Lower lobe of right lung (tissue), 2 donors: ENCODE measurements around the gene OR52K1. TPM values are rescaled to one million over a fixed set of nuclear protein-coding genes. Genes with fewer than 3 reads are reported as not detected.

ENCODE experiments used
- ATAC-seq, 2 donors: fragments of 200-7000 bp; cut with Tn5 transposase; one replicate each; pipeline ENCODE4 v1.9.1; 2020 to 2022; ENCODE audit warnings: mild to moderate bottlenecking in 2 of 2, moderate library complexity in 2 of 2
- DNase-seq: peaks from one replicate; pipeline ENCODE4 v3.0.0-alpha.2; 2020
- H3K27ac ChIP-seq: fragments of 200-600 bp; one replicate; pipeline ENCODE4 v1.8.0; 2022
- H3K27me3 ChIP-seq: fragments of 200-600 bp; one replicate; pipeline ENCODE4 v1.8.0; 2022; ENCODE audit warnings: low read depth
- H3K36me3 ChIP-seq: fragments of 200-600 bp; one replicate; pipeline ENCODE4 v1.8.0; 2022; ENCODE audit warnings: mild to moderate bottlenecking
- H3K4me1 ChIP-seq: fragments of 200-600 bp; one replicate; pipeline ENCODE4 v1.8.0; 2022
- H3K4me3 ChIP-seq: fragments of 200-600 bp; one replicate; pipeline ENCODE4 v1.8.0; 2022; ENCODE audit warnings: mild to moderate bottlenecking
- H3K9me3 ChIP-seq: fragments of 200-600 bp; one replicate; pipeline ENCODE4 v1.8.0; 2022
- intact Hi-C: fragments of 100-400 bp; cut with DNase I; formaldehyde crosslinking; loops from one replicate; pipeline ENCODE4 v1.11.0; 2022
- total RNA-seq: library from RNA; stranded (reverse); fragmentation: NEBNext Ultra II Directional; extraction: Animal tissue kit (Norgen Biotek cat#: 25700); gene quantifications from one replicate; pipeline ENCODE4 v1.2.1, GENCODE V29; 2021
- TF ChIP-seq, protein P1 (sequence below): fragments of 200-600 bp; IDR thresholded peaks from one replicate; pipeline ENCODE4 v1.8.0; 2022; ENCODE audit warnings: antibody characterized with exemption, mild to moderate bottlenecking
- donor health status: DM: no; HTN: yes; CAD: no; lungs with severe emphysema.

The OR52K1 gene
- total RNA-seq, 1 donor from 2014 or later: 0.27 TPM

DNA sequence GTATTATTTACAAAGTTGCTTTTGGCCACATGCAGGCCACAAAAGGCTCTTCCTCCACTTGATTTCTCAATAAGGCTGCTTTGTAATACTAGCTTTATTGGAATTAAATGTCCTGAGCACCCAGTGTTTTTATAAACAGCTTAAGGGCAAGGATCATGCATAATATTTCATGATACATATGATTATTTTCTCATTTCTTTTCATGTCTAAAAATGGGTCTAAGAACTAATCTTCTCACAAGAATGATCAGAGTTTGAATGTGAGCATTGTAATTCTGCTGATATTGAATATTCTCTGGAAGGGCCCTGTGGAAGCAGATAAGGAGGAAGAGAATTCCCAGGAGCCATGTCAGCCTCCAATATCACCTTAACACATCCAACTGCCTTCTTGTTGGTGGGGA lies 33.5 kb upstream of the OR52K1 start, which contains the start of gene OR52K2:
OR52K2 (plus strand) TSS at position 301 of the 400 bp plus-strand sequence; CDS start at position 346, 45 bp downstream.
- DNase-seq: no peak
- H3K9me3 ChIP-seq: no peaks in the 10 kb centered on the region
- TF ChIP-seq, protein P1, sequence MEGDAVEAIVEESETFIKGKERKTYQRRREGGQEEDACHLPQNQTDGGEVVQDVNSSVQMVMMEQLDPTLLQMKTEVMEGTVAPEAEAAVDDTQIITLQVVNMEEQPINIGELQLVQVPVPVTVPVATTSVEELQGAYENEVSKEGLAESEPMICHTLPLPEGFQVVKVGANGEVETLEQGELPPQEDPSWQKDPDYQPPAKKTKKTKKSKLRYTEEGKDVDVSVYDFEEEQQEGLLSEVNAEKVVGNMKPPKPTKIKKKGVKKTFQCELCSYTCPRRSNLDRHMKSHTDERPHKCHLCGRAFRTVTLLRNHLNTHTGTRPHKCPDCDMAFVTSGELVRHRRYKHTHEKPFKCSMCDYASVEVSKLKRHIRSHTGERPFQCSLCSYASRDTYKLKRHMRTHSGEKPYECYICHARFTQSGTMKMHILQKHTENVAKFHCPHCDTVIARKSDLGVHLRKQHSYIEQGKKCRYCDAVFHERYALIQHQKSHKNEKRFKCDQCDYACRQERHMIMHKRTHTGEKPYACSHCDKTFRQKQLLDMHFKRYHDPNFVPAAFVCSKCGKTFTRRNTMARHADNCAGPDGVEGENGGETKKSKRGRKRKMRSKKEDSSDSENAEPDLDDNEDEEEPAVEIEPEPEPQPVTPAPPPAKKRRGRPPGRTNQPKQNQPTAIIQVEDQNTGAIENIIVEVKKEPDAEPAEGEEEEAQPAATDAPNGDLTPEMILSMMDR: no peak
- no peak for ATAC-seq
- intact Hi-C loops: no loop called here
- no peaks in the 10 kb centered on the region for H3K4me1 ChIP-seq
- H3K27me3 ChIP-seq: no peaks in the 10 kb centered on the region
- H3K4me3 ChIP-seq: no peak within 1 kb of the TSS
- H3K36me3 ChIP-seq: no peaks in the 10 kb centered on the region
- H3K27ac ChIP-seq: no peak within 1 kb of the TSS

DNA sequence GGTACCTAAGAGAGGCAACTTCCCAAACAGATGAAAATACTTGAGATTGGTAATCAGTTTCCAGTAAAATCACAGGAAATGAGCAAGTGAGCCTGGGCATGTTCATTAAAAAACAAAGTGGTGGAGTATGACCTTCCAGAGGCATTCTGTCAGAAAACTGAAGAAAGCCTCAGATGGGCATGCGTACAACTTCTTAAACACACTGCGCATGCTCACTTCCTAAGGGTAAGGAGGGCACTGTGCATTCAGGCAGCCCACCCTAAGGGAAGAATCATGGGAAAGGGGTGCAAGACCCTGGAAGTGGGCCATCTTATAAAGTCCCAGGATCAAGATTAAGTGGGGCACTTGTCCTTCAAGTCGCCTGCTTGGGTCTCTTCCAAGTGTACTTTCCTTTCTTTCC lies 29.3 kb upstream of the OR52K1 start:
- intact Hi-C loops: no loop called here
- Histone ChIP-seq H3K9me3 (no peaks in the 10 kb centered on the region), H3K27me3 (no peaks in the 10 kb centered on the region), H3K36me3 (no peaks in the 10 kb centered on the region), H3K4me3 (no peak overlapping the region), H3K4me1 (peaks cover 5% of the 10 kb centered on the region), H3K27ac (no peak overlapping the region)
- ATAC-seq (no peak), DNase-seq (no peak)
- TF ChIP-seq, protein P1: no peak

DNA sequence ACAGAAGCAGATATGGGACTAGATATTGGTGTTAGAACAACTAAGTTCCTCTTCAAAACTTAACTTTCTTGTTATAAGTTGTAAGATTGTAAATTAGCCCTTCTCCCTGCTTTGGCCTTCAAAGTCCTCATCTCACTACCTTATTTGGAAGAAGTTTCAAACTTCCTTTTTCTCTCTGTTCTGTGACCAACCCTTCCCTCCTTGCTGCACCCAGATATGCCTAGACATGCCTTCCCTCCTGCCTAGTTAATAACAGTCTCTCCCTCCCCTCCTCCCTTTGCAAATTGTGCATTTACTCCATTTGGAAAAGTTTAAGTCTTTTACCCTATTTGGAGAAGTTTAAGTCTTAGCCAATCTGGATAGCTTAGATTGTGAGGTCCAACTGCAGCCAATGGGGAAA lies 28.4 kb upstream of the OR52K1 start:
- DNase-seq (no peak), ATAC-seq (peak in 1 of 2 donors; percentile 37)
- no peaks in the 10 kb centered on the region for H3K27me3 ChIP-seq
- peaks cover 5% of the 10 kb centered on the region for H3K4me1 ChIP-seq
- H3K27ac ChIP-seq: no peak overlapping the region
- H3K36me3 ChIP-seq: no peaks in the 10 kb centered on the region
- H3K9me3 ChIP-seq: no peaks in the 10 kb centered on the region
- TF ChIP-seq, protein P1: no peak
- intact Hi-C loops: no loop called here
- no peak overlapping the region for H3K4me3 ChIP-seq

DNA sequence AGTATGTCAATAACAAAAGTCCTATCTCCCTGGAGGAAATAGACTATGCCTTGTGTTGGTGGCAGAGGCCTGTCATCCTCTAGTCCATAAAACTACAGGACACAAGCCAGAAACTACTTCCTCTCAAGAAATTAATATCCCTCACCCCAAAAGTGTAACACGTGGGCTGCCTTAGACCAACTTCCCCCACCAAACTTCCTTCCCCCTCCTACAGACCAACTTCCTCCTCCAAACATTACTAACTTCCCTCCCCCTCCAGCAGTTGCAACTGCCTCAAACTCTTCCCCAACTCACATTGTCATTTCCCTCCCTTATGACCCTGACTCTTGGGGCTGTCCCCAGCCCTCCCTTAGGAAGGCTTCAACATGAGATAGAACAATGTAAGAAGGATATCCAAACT lies 27.0 kb upstream of the OR52K1 start:
- H3K36me3 ChIP-seq: no peaks in the 10 kb centered on the region
- no peak overlapping the region for H3K4me3 ChIP-seq
- no peaks in the 10 kb centered on the region for H3K27me3 ChIP-seq
- H3K27ac ChIP-seq: no peak overlapping the region
- TF ChIP-seq, protein P1: no peak
- intact Hi-C loops: no loop called here
- H3K9me3 ChIP-seq: no peaks in the 10 kb centered on the region
- peak; percentile 51 for DNase-seq
- ATAC-seq: peak; percentile 79 to 89
- peaks cover 13% of the 10 kb centered on the region for H3K4me1 ChIP-seq

DNA sequence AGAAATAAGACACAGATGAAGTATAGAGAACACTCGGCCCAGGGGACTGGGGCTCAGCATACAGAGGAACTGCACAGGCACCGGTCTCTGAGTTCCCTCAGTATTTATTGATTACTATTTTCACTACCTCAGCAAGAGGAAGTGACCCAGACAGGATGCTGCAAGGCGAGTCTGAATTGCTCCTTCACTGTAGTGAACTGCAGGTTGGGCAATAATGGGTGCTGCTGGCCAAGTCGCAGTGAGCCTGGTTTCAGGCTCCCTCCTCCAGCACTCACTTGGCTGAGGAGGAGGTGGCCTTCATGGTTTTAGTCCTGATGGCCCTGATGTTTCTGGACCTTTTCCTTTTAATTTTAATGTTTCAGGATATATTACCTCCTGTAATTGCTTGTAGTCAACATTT lies 22.9 kb upstream of the OR52K1 start:
- Histone ChIP-seq H3K27ac (peak overlapping the region; percentile 0), H3K27me3 (no peaks in the 10 kb centered on the region), H3K36me3 (no peaks in the 10 kb centered on the region), H3K4me1 (peaks cover 13% of the 10 kb centered on the region), H3K4me3 (no peak overlapping the region), H3K9me3 (peaks cover 7% of the 10 kb centered on the region)
- ATAC-seq (peak; percentile 73 to 75), DNase-seq (peak; percentile 60)
- TF ChIP-seq, protein P1: no peak
- intact Hi-C loops: no loop called here

DNA sequence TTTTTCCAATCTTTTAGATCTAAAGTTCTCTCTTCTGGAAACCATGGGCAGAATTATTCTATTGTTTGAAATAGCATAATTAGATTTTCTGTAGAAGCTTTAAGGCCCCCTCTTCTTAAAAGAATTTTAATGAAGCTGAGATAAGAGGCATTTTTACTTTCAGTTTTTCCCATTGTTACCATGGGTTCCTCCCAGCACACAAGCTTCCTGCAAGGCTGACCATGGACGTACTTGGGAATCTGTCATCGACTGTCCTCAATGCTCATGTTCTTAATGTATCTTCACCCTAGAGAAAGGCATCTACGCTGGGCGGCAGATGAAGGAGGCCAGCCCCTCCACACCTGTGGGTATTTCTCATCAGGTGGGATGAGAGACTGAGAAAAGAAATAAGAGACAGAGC lies 22.3 kb upstream of the OR52K1 start:
- no peaks in the 10 kb centered on the region for H3K36me3 ChIP-seq
- no peak overlapping the region for H3K27ac ChIP-seq
- peaks cover 13% of the 10 kb centered on the region for H3K4me1 ChIP-seq
- intact Hi-C loops: no loop called here
- no peaks in the 10 kb centered on the region for H3K27me3 ChIP-seq
- DNase-seq (no peak), ATAC-seq (no peak)
- H3K9me3 ChIP-seq: peaks cover 14% of the 10 kb centered on the region
- no peak overlapping the region for H3K4me3 ChIP-seq
- TF ChIP-seq, protein P1: no peak
